Smooth muscle cell (in vitro differentiated cells): Measurements from ENCODE around the gene PDCD2L. TPM values are rescaled to one million over a fixed set of nuclear protein-coding genes. Genes with fewer than 3 reads are reported as not detected.
A peak's percentile ranks its signal among the peaks of the same experiment; 100 is the strongest.
"Not testable (repeated sequence)": the region's sequence is repeated elsewhere in the genome, so short reads cannot be mapped to it uniquely, and the experiment has no call there.

ENCODE experiments used
- DNase-seq: peaks from one replicate; lab custom pipeline; 2025; ENCODE audit not compliant: unreplicated experiment; lab: John Stamatoyannopoulos, UW
- H2AFZ ChIP-seq: fragments of 200-600 bp; sonication (generic); 2 replicates; pipeline ENCODE4 v1.6.0; 2016; ENCODE audit warnings: antibody characterized with exemption, low read depth, mild to moderate bottlenecking
- H3F3A ChIP-seq: fragments of 200-600 bp; sonication (generic); 2 replicates; pipeline ENCODE4 v1.6.0; 2017; ENCODE audit warnings: antibody characterized with exemption, low read depth
- H3K27ac ChIP-seq: fragments of 200-600 bp; sonication (generic); 2 replicates; pipeline ENCODE4 v1.5.1; 2016; ENCODE audit warnings: low read depth, mild to moderate bottlenecking
- H3K27me3 ChIP-seq: fragments of 200-600 bp; sonication (generic); 2 replicates; pipeline ENCODE4 v1.6.1; 2016; ENCODE audit warnings: low read depth, mild to moderate bottlenecking
- H3K36me3 ChIP-seq: fragments of 200-600 bp; sonication (generic); 2 replicates; pipeline ENCODE4 v1.5.1; 2016; ENCODE audit warnings: low read depth
- H3K4me1 ChIP-seq: fragments of 200-600 bp; sonication (generic); 2 replicates; pipeline ENCODE4 v1.5.1; 2016; ENCODE audit warnings: low read depth
- H3K4me2 ChIP-seq: fragments of 200-600 bp; sonication (generic); 2 replicates; pipeline ENCODE4 v1.6.0; 2016; ENCODE audit warnings: mild to moderate bottlenecking
- H3K4me3 ChIP-seq: fragments of 200-600 bp; sonication (generic); 2 replicates; pipeline ENCODE4 v1.5.1; 2016; ENCODE audit warnings: mild to moderate bottlenecking
- H3K79me2 ChIP-seq: fragments of 200-600 bp; sonication (generic); 2 replicates; pipeline ENCODE4 v1.6.0; 2016; ENCODE audit warnings: low read depth, mild to moderate bottlenecking
- H3K9ac ChIP-seq: fragments of 200-600 bp; sonication (generic); 2 replicates; pipeline ENCODE4 v1.6.0; 2016; ENCODE audit warnings: low read depth
- H3K9me3 ChIP-seq: fragments of 200-600 bp; sonication (generic); replicated peaks from 2 replicates; pipeline ENCODE4 v1.5.1; 2016; ENCODE audit warnings: low read depth
- H4K20me1 ChIP-seq: fragments of 200-600 bp; sonication (generic); 2 replicates; pipeline ENCODE4 v1.6.0; 2016; ENCODE audit warnings: low read depth
- CTCF ChIP-seq: fragments of 200-600 bp; sonication (generic); IDR thresholded peaks from 2 replicates; pipeline ENCODE4 v1.5.1; 2017; ENCODE audit warnings: borderline replicate concordance, mild to moderate bottlenecking, antibody characterized with exemption; ENCODE audit not compliant: insufficient read depth, poor library complexity, severe bottlenecking
- WGBS: methylation state at CpG from one replicate; pipeline ENCODE4 v1.1.7; 2016; ENCODE audit warnings: low lambda C conversion rate; 5-methylcytosine and 5-hydroxymethylcytosine counted together
- polyA plus RNA-seq: library from polyadenylated mRNA; unstranded; fragments of >200 nt; fragmentation: Nextera tagmentation; extraction: Ambion mirVana; gene quantifications from 2 replicates; pipeline ENCODE4 v1.2.1, GENCODE V29; 2016
- total RNA-seq: library from RNA; depleted of rRNA; stranded (reverse); fragments of >200 nt; gene quantifications from 2 replicates; pipeline ENCODE4 v1.2.3, GENCODE V29; 2014

Gene PDCD2L
- total and polyA plus RNA-seq, 2 experiments from 2014 or later = 4.4 to 6.0 TPM

- no peak overlapping the region for H3K27ac ChIP-seq
- WGBS = 92% methylated on average over 5 of the region's 5 CpGs
- H3K27me3 ChIP-seq = no peaks in the 10 kb centered on the region
- DNase-seq = no peak
- H3K4me1 ChIP-seq = no peaks in the 10 kb centered on the region
- H3K36me3 ChIP-seq = no peaks in the 10 kb centered on the region
- no peak for TF ChIP-seq CTCF
- no peak overlapping the region for H2AFZ ChIP-seq
- peaks cover 42% of the 10 kb centered on the region for H4K20me1 ChIP-seq
- no peaks in the 10 kb centered on the region for H3K79me2 ChIP-seq
- no peaks in the 10 kb centered on the region for H3F3A ChIP-seq
- no peaks in the 10 kb centered on the region for H3K9me3 ChIP-seq
- no peak overlapping the region for H3K9ac ChIP-seq
- H3K4me2 ChIP-seq = no peak overlapping the region
- H3K4me3 ChIP-seq = no peak overlapping the region
Measured at GRCh38 chr19:34383599-34383998, 20.6 kb upstream of the PDCD2L start.

- no peak for TF ChIP-seq CTCF
- Histone ChIP-seq H3K27ac (peak overlapping the region; percentile 52), H3K27me3 (no peaks in the 10 kb centered on the region), H3K9ac (no peak overlapping the region), H3K4me2 (no peak overlapping the region), H3K4me3 (no peak overlapping the region), H3K36me3 (no peaks in the 10 kb centered on the region), H2AFZ (no peak overlapping the region), H3K4me1 (no peaks in the 10 kb centered on the region), H4K20me1 (peaks cover 38% of the 10 kb centered on the region), H3K9me3 (no peaks in the 10 kb centered on the region), H3K79me2 (no peaks in the 10 kb centered on the region), H3F3A (no peaks in the 10 kb centered on the region)
- DNase-seq = no peak
- WGBS = 72% methylated on average over 9 of the region's 9 CpGs
Measured at GRCh38 chr19:34386645-34387445, 17.4 kb upstream of the PDCD2L start.

GRCh38 chr19:34387446-34387810, 16.8 kb upstream of the PDCD2L start:
- Histone ChIP-seq H3F3A (no peaks in the 10 kb centered on the region), H4K20me1 (peaks cover 42% of the 10 kb centered on the region), H3K36me3 (no peaks in the 10 kb centered on the region), H3K79me2 (no peaks in the 10 kb centered on the region), H3K9me3 (no peaks in the 10 kb centered on the region), H3K4me2 (no peak overlapping the region), H2AFZ (no peak overlapping the region), H3K27me3 (no peaks in the 10 kb centered on the region), H3K9ac (no peak overlapping the region), H3K27ac (peak overlapping the region; percentile 52), H3K4me3 (no peak overlapping the region), H3K4me1 (no peaks in the 10 kb centered on the region)
- WGBS = 91% methylated on average over 1 of the region's 1 CpG
- no peak for TF ChIP-seq CTCF
- no peak for DNase-seq

GRCh38 chr19:34388745-34389144, 15.5 kb upstream of the PDCD2L start:
- not testable (repeated sequence) for H3K27ac ChIP-seq, H3F3A ChIP-seq, H3K27me3 ChIP-seq, H3K9me3 ChIP-seq, H2AFZ ChIP-seq, DNase-seq, H3K4me2 ChIP-seq, H3K9ac ChIP-seq, H3K4me1 ChIP-seq, H3K4me3 ChIP-seq, H3K79me2 ChIP-seq, H3K36me3 ChIP-seq
- peaks cover 46% of the 10 kb centered on the region for H4K20me1 ChIP-seq
- WGBS = 75% methylated on average over 2 of the region's 2 CpGs
